ENCODE measurements around the gene OR10P1.

Gene OR10P1

GRCh38 chr12:55684761-55685370 is 48.2 kb downstream of the OR10P1 start:
- no peak for DNase-seq (ENCODE audit: low read depth in 2 of 2, low spot score in 1 of 2)

- no peak for DNase-seq (ENCODE audit: low read depth in 2 of 2, low spot score in 1 of 2)
Observed at GRCh38 chr12:55685671-55686070, 49.0 kb downstream of the OR10P1 start.

- DNase-seq (ENCODE audit: low read depth in 2 of 2, low spot score in 1 of 2), result no peak
Observed at GRCh38 chr12:55686366-55687010, 49.8 kb downstream of the OR10P1 start.
